Fibroblast of skin of back (primary cell): ENCODE measurements around the gene TICRR.
A peak's percentile ranks its signal among the peaks of the same experiment; 100 is the strongest.
"Not testable (repeated sequence)": the region's sequence is repeated elsewhere in the genome, so short reads cannot be mapped to it uniquely, and the experiment has no call there.

Source experiments
- DNase-seq: peaks from one replicate; pipeline ENCODE4 v3.0.0-alpha.2; 2013

The TICRR gene

DNA sequence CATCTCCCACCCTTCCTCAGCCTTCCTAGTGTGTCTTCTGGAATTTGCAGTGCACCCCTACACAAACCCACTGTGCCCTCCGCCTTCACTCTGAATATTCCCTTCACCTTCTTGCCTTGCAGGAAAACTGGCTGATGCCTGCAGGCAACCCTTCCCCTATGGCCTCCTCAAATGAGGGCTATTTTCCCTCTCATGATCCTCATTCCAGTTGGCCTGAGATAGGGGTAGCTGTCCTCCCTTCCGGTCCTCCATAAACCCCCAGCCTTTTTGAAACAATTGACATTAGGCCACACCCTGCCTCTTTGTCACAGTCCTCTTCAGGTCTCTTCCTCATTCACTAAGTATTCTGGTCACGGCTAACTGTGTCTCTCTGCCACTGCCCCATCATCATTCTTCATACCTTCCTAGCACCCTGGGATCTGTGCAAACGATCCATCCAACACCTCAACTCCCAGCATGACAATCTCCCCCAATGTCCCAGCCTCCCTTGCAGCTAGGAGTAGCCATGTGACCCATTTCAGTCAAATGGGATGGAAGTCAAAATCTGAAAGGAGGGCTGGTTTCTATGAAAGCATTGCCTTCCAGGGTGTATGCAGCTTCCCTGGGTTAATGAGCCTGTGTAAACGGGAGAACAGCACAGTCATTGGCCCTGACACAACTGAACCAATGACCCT is 8.5 kb upstream of the TICRR start:
- no peak for DNase-seq

DNA sequence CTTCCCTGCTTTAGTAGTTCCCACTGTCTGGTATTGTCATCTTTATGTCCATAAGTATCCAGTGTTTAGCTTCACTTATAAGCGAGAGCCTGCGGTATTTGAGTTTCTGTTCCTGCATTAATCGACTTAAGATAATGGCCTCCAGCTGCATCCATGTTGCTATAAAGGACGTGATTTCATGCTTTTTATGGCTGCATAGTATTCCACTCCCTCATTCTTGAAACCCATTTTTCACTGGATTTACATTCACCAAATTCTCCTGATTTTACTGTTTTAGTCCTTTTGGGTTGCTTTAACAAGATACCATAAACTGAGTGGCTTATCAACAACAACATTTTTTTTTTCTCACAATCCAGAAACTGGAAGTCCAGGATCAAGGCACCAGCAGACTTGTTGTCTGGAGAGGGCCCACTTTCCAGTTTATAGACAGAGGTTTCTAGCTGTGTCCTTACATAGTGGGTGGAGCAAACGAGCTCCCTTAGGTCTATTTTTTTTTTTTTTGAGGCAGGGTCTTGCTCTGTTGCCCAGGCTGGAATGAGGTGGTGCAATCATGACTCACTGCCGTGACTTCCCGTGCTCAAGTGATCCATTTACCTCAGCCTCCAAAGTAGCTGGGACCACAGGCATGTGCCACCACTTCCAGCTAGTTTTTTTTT is 6.1 kb upstream of the TICRR start:
- DNase-seq, result no peak

DNA sequence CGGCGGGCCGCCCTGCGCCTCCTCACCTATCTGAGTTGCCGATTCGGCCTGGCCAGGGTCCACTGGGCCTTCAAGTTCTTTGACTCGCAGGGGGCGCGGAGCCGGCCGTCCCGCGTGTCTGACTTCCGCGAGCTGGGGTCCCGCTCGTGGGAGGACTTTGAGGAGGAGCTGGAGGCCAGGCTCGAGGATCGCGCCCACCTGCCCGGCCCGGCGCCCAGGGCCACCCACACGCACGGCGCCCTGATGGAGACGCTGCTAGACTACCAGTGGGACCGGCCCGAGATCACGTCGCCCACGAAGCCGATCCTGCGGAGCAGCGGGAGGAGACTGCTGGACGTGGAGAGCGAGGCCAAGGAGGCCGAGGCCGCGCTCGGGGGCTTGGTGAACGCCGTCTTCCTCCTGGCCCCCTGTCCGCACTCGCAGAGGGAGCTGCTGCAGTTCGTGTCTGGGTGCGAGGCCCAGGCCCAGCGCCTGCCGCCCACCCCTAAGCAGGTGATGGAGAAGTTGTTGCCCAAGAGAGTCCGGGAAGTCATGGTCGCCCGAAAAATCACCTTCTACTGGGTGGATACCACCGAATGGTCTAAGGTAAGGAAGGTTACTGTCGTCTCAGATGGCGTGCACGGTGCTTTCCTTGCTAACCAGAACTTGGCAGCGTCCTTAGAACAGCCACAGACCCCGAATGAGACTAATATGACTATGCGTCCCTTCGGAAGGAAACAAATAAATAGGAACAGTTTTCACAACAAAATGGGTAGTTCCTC is 567 bp downstream of the TICRR start:
- DNase-seq, result peak; percentile 26

DNA sequence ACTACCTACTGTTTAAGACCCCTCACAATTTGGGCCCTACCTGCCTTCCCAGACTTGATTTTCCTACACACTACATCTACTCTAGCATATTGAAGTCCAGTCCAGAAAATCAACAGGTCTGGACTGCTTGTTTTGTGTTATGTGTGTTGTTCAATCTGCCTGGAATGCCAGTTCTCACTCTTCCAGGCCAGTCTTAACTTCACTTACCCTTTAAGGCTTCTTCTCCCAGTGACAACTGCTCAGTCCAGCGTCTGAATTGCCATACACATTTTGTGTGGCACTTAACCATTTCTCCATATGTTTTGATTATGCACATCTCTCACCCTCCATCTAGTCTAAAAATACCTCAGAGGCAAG is 1.1 kb downstream of the TICRR start:
- no peak for DNase-seq

DNA sequence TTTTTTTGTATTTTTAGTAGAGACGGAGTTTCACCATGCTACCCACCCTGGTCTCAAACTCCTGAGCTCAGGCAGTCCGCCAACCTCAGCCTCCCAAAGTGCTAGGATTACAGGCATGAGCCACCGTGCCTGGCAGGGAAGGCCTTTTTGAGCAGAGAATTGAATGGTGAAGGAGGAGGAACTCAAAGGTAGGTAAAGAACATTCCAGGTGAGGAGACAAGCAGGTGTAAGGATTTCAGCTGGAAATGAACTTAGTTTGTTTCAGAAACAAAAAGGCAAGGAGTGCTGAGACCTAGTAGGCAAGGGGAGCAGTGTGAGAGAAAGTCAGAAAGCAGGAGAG is 2.5 kb downstream of the TICRR start:
- DNase-seq, result no peak

DNA sequence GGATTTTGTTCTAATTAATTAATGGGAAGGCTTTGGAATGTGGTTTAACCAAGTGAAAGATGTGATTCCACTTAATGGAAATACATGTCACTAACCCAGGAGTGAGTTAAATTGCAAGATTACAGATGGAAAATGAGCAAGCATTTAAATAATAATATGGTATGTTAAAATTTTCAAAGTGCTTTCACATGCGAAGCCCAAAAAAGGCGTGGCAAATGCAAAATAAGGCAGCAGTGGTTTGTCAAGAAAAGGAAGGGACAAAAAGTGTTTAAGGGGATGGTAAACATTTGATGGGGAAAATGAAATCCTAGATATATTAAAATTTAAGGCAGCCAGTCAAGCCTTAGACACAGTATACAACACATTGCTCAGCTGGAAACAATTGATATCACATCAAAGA is 2.9 kb downstream of the TICRR start:
- DNase-seq, result no peak

DNA sequence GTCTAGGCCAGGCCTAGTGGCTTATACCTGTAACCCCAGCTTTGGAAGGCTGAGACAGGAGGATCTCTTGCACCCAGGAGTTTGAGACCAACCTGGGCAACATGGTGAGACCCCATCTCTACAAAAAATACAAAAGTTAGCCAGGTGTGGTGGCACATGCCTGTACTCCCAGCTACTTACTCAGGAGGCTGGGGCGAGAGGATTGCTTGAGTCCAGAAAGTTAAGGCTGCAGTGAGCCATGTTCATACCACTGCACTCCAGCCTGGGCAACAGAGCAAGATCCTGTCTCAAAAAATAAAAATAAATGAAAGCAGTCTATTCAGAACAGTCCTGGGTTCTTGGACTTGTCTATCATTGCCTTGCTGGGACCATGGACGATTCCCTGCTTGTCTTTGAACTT is 5.5 kb downstream of the TICRR start:
- DNase-seq, result not testable (repeated sequence)

DNA sequence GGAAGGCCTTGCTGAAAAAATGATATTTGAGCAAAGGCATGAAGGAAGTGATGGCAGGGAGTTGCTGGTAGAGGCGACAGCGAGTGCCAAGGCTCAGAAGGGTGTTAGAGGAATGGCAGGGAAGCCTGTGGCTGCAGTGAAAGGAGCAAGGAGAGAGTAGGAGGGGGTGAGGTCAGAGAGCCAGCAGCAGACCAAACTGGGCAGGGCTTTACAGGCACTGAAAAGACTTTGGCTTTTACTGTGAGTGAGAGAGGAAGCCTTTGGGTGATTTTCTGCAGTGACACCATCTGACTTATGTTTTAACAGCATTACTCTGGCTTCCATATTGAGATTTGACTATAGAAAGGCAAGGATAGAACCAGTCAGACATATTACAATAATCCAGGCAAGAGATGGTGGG is 11.4 kb downstream of the TICRR start:
- DNase-seq, result no peak

DNA sequence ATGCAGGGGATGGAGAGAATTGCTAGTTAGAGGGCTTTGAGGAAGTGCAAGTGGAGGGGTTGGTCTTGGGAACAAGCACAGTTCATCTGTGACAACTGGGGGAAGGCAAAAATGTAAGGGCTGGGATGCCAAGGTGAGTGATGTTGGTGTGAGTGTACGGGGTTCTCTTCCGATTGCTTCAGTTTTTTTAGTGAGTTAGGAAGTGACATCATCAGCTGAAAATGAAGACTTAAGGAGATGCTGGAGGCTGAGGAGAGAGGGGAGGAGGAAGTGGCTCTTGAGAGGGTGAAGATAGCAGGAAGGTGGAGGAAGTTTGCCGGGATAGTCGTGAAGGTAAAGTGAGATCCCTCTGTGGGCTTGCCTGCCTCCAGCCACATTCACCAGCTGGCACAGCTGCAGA is 12.7 kb downstream of the TICRR start:
- DNase-seq, result peak; percentile 45

DNA sequence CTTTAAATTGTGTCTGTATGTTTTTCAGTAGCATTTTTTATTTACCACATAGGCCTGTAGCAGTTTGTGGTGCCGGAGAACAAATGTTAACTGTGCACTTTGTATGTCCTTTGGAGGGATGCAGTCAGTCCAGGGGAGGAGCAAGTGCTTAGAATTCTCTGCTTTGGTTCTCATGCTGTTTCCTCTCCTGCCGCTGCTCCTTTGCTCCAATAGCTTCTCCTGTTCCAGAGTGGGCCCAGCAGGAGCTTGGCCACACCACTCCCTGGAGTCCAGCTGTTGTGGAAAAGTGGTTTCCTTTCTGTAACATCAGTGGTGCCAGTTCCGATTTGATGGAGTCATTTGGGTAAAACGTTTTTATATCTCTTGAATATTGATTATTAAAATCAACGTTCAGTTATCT is 16.6 kb downstream of the TICRR start:
- DNase-seq, result peak; percentile 27

DNA sequence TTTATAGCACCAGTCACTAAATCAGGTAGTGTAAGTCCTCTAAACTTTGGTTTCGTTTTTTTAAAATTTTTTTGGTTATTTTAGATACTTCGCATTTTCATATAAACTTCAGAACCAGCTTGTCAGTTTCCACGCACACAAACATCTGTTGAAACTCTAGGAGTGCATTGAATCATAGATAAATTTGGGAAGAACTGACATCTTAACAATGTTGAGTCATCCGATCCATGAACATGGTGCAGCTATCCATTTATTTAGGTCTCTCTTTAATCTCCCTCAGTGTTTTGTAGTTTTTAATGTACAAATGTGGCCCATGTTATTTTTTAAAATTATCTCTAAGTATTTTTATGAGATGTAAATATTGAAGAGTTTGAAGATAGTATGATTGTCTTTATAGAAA is 17.7 kb downstream of the TICRR start:
- DNase-seq, result no peak

DNA sequence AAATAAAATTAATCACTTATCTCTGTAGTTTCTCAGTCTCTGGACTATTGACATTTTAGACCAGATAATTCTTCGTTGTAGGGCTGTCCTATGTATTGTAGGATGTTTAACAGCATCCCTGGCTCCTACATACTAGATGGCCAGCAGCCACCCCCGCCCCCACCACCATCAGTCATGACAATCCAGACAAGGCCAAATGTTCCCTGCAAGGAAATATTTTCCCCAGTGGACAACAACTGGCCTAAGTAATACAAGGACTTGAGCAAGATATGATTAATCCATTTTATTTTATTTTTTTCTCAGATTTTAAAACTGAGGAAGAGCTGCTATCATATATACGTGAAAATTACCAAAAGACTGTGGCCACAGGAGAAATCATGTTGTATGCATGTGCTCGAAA is 23.8 kb downstream of the TICRR start:
- no peak for DNase-seq

DNA sequence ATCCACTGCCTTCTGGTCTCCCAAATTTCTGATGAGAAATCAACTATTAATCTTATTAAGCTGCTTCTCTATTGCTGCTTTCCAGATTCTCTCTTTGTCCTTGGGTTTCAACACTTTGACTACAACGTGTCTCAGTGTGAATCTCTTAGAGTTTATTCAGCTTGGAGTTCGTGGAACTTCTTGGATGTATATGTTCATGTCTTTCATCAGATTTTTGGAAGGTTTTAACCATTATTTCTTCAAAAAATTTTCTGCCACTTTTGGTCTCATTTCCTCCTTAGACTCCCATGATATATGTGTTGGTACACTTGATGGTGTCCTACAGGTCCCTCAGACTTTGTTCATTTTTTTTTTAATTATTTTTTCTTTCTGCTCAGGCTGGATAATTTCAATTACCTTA is 36.0 kb downstream of the TICRR start:
- DNase-seq, result no peak

DNA sequence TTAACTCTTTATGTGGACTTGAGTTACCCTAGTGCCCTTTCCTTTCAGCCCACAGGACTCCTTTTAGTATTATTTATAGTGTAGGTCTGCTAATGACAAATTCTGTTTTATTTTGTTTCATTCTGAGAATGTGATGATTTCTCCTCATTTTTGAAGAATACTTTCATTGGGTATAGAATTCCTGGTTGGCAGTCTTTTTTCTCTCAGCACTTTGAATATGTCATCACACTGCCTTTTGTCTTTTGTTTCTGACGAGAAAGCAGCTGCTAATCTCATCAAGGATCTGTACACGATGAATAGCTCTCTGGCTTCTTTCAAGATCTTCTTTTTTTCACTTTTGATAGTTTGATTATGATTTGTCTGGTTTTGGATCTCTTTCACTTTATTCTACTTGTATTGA is 37.8 kb downstream of the TICRR start:
- DNase-seq, result no peak

DNA sequence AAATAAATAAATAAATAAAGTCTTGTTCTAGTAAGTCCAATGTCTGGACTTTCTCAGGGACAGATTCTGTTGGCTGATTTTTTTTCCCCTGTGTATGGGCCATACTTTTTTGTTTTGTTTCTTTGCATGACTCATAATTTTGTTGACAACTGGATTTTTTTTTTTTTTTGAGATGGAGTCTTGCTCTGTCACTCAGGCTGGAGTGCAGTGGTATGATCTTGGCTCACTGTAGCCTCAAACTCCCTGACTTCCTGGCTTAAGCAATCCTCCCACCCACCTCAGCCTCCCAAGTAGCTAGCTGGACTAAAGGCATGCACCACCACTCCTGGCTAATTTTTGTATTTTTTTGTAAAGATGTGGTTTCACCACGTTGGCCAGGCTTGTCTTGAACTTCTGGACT is 38.9 kb downstream of the TICRR start:
- no peak for DNase-seq

DNA sequence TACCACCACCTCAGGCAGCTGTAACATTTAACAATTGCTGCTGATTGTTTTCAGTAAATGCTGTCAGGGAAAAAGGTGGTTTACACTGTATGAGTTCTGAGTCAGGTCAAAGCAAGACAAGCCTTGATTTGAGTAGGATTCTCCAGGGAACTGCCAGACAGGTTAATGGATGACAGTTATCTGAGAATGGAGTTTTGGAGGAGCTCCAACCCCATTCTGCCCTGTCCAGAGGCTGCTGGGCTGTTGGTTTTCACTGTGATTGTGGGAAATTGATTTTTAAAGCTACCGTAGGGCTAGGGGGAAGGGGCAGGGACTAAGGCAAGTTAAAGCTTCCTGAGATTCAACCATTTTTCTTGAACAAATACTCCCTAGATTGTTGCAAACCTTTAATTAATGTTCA is 39.9 kb downstream of the TICRR start:
- DNase-seq, result no peak

DNA sequence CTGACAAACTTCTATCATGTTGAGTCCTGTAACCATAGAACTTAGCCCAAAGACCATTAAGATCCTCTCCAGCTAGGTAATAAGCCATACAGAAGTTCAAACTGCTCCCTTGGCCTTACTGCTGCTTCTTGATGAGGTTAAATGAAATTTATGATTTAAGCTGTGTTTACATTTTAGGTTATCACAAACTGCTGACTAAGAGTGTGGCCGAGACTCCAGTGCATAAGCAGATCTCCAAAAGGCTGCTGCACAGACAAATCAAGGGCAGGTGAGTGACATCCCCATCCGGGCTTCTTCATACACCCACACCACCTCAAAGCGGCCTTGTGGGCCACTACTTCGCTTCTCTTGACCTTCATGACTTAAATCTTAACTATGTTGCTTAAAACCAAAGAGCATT is 41.0 kb downstream of the TICRR start:
- no peak for DNase-seq

DNA sequence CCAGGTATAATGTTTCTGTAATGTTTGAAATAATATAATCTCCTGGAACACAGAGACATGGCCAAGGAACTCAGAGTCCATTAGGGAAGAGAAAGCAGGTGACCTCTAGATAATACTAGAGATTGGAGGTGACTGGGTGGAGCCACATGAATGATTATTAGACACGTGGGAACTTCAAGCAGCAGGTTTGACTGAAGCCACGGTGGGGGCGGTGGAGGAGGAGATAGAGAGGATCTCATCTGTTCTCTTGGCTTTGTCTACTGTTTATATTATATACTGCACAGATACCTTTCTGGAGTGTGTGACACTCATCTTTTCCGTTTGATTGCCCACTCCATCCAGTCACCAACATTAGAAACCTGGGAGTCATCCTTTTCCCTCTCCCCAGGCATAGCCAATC is 46.3 kb downstream of the TICRR start:
- no peak for DNase-seq

DNA sequence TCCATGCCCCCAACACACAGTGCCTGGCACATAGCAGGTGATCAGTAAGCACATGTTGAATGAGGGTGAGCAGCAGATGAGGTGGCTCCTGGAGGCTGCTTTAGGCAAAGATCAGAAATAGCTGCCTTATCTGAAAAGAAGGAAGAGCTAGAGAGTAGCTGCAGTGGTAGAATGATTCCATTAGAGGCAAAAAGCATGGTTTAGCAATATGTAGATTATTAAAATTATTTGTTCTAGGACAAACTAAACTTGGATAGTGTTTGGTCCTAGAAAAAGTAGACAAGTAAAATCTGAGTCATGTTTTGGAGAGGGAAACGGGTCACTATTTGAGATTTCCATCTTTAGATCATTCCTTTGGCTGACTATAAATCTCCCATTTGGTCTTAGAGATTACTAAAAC is 47.9 kb downstream of the TICRR start:
- no peak for DNase-seq

DNA sequence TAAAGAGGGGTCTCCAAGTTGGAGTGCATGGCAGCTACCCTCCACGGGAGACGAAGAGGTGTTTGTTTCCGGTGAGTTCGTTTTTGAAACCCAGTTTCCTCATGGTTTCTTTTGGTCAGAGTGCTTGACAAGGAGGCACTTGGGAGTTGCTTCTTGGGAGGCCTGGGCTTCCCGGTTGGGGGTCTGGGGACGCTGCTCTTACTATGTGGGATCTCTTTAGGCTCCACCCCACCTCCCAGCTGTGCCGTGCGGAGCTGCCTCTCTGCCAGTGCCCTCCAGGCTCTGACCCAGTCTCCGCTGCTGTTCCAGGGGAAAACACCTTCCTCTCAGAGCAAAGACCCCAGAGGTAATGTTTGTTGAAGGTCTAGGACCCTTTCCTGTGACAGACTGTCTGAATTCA is 50.4 kb downstream of the TICRR start:
- DNase-seq, result no peak

DNA sequence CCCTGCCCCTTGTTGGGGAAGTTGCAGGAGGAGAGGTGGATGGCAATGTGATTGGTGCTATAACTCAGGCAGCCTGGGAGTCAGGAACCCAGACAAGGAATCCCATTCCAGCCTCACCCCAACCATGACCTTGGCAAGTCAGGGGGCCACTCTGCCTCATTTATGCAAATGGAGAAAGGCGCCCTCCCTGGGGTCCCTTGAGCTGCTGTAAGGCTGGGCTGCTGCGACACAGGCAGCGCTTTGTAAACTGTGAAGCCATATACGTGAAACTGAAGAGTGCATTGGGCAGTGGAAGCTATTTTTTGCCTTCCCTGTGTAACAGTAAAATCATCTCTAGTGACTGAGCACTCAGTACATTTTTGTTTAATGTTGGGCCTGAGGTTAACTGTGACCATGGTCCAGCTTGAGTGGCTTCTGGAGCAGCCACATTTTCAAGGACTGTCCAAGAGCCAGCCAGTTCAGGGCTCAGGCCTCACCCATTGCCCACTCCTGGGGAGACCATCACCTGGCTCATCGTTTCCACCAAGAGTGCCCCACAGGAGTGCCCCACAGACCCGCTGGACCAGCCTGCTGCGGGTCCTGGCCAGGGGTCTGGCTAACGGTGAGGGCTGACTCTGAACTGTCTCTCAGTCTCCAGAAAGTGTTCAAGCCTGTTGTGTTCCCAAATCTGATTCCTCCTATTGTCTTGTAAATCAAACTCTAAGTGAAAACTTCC is 52.1 kb downstream of the TICRR start:
- no peak for DNase-seq

DNA sequence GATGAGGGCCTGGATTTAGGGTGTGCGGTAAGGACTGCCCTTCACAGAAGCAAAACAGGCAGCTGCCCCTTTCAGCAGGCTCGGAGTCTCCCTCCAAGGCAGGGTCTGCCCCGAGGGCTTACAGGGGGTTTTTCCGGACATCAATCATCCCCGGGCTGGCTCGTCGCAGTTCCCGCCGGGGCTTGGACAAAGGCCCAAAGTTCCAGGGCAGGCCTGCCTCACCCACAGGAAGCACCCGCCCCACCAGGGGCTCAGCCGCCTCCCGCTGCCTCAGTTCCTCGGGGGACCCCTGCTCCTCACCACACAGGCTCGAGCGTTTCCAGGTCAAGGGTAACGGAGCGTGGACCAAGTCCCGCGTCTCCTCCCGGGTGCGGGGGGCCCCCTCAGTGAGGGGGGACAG is 53.0 kb downstream of the TICRR start:
- no peak for DNase-seq

DNA sequence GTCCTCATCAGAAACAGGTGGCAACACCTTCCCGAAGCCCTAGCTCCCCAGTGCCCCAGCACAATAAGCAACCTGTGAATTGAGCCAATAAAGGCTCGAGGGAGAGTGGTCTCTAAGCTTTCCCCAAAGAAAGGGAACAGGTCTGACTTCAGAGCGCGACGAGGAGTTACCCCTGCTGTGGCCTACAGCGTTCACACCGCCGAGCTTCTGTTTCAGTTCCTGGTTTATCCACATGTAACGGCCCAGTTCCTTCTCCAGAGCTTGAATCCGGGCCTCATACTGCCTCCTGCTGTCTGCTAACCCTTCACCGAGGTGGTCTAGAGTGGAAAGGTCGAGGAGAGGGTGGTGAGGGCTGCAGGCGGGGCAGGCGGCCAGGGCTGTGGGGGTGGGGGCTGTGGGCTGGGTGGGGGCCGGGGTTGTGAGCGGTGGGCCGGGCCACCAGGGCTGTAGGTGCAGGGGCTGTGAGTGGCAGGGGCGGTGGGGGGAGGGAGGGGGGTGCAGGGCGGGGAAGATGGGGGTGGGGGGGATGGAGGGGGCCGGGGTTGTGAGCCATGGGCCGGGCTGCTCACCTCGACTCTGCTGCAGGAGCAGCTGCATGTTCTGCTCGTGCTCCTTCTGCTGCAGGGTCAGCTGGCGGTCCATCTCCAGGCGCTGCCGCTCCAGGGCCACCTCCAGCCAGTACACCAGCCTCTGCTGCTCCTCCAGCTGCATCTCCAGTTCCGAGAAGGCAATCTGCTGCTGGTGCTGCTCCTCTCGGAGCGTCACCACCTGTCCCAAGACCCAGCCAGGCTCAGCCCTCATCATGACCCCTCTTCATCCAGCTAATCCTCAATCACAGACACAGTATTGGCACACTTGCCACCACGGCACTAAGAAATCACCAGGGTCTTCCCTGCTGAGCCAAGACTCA is 53.8 kb downstream of the TICRR start:
- DNase-seq, result no peak
